GM12891 (cell line): Measurements from ENCODE around the gene CLCA1.

Source experiments
- PAX5 ChIP-seq: IDR thresholded peaks from 2 replicates; pipeline ENCODE4 v1.6.1; 2011; ENCODE audit warnings: low read length, moderate library complexity, mild to moderate bottlenecking; ENCODE audit not compliant: insufficient read depth, severe bottlenecking
- POLR2A ChIP-seq: IDR thresholded peaks from 2 replicates; pipeline ENCODE4 v1.6.1; 2011; ENCODE audit warnings: low read depth, low read length, control low read depth
- POLR2AphosphoS5 ChIP-seq: IDR thresholded peaks from 2 replicates; pipeline ENCODE4 v1.6.1; 2011; ENCODE audit warnings: low read depth, low read length, control low read depth
- POU2F2 ChIP-seq: IDR thresholded peaks from 2 replicates; pipeline ENCODE4 v1.6.1; 2011; ENCODE audit warnings: low read depth, mild to moderate bottlenecking, control low read depth, low read length, moderate library complexity
- SPI1 ChIP-seq: IDR thresholded peaks from 2 replicates; pipeline ENCODE4 v1.6.1; 2011; ENCODE audit warnings: low read depth, low read length, control low read depth
- TAF1 ChIP-seq: IDR thresholded peaks from 2 replicates; pipeline ENCODE4 v1.6.1; 2011; ENCODE audit warnings: low read depth, low read length, control low read depth

DNA sequence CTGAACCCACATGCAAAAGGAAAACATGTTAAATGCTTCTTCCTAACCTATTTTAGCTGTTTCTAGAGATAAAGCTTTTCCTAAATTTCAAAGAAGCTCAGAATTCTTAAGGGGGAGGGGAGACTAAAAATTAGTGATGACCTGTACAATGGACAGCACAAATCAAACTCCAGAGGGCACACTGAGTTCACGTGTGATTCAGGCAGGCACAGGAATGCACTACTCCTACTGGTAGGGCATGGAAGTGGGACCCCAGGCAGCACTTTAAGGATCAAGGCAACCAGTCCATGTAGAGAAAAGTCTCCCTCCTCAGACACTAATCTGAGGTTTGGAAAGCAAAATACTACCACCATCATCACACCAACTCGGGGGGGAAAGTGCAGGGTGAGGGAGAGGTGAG, 46.9 kb downstream of the CLCA1 start:
- TF ChIP-seq POLR2A (no peak), SPI1 (no peak), TAF1 (no peak), POLR2AphosphoS5 (no peak), POU2F2 (no peak), PAX5 (no peak)
